Mesendoderm (in vitro differentiated cells): ENCODE results near the gene SLC28A2.

Experiments used
- DNase-seq: peaks from one replicate; pipeline ENCODE4 v3.0.0; 2013
- H2AK5ac ChIP-seq: 2 replicates; pipeline ENCODE4 v1.6.1; 2013; ENCODE audit warnings: low read length, inconsistent platforms
- H2BK120ac ChIP-seq: 2 replicates; pipeline ENCODE4 v1.6.1; 2013; ENCODE audit warnings: low read depth, mild to moderate bottlenecking, low read length, moderate library complexity, mixed read lengths
- H2BK15ac ChIP-seq: replicated peaks from 2 replicates; pipeline ENCODE4 v1.6.1; 2013; ENCODE audit warnings: low read depth, mild to moderate bottlenecking, moderate library complexity
- H2BK5ac ChIP-seq: 2 replicates; pipeline ENCODE4 v1.6.1; 2013; ENCODE audit warnings: low read length, inconsistent platforms
- H3K18ac ChIP-seq: 2 replicates; pipeline ENCODE4 v1.6.1; 2013; ENCODE audit warnings: mild to moderate bottlenecking, low read length, mixed read lengths
- H3K23ac ChIP-seq: one replicate; pipeline ENCODE4 v1.6.1; 2013; ENCODE audit warnings: low read length
- H3K27ac ChIP-seq: 2 replicates; pipeline ENCODE4 v1.5.1; 2013; ENCODE audit warnings: low read depth, mild to moderate bottlenecking, inconsistent platforms, low read length, moderate library complexity
- H3K27me3 ChIP-seq: 2 replicates; pipeline ENCODE4 v1.6.1; 2013; ENCODE audit warnings: low read length, control low read depth, mild to moderate bottlenecking, inconsistent platforms; ENCODE audit not compliant: insufficient read depth, poor library complexity
- H3K36me3 ChIP-seq: 2 replicates; pipeline ENCODE4 v1.6.1; 2013; ENCODE audit warnings: low read length, inconsistent platforms; ENCODE audit not compliant: control insufficient read depth, insufficient read depth
- H3K4ac ChIP-seq: one replicate; pipeline ENCODE4 v1.6.1; 2013; ENCODE audit warnings: low read depth, mild to moderate bottlenecking, low read length, moderate library complexity
- H3K4me1 ChIP-seq: 2 replicates; pipeline ENCODE4 v1.6.1; 2013; ENCODE audit warnings: low read depth, low read length, inconsistent platforms; ENCODE audit not compliant: control insufficient read depth
- H3K4me2 ChIP-seq: 2 replicates; pipeline ENCODE4 v1.6.1; 2013; ENCODE audit warnings: low read length
- H3K4me3 ChIP-seq: 2 replicates; pipeline ENCODE4 v1.5.1; 2013; ENCODE audit warnings: mild to moderate bottlenecking, low read length
- H3K56ac ChIP-seq: one replicate; pipeline ENCODE4 v1.6.1; 2013; ENCODE audit warnings: low read length
- H3K79me1 ChIP-seq: 2 replicates; pipeline ENCODE4 v1.6.1; 2013; ENCODE audit warnings: low read length, inconsistent platforms
- H3K79me2 ChIP-seq: 2 replicates; pipeline ENCODE4 v1.6.1; 2013; ENCODE audit warnings: mild to moderate bottlenecking, low read length; ENCODE audit not compliant: control insufficient read depth, insufficient read depth
- H3K9ac ChIP-seq: 2 replicates; pipeline ENCODE4 v1.6.1; 2013; ENCODE audit warnings: low read length, inconsistent platforms
- H4K5ac ChIP-seq: one replicate; pipeline ENCODE4 v1.6.1; 2013; ENCODE audit warnings: low read length
- H4K8ac ChIP-seq: one replicate; pipeline ENCODE4 v1.6.1; 2013; ENCODE audit warnings: low read depth, mild to moderate bottlenecking, control low read depth, low read length, moderate library complexity
- WGBS: extraction: QIAGEN DNeasy Blood & Tissue Kit; methylation state at CpG from one replicate; pipeline ENCODE4 v1.1.7; 2013; ENCODE audit warnings: low lambda C conversion rate, missing lambda C conversion rate; ENCODE audit not compliant: insufficient coverage; ENCODE audit errors: extremely low coverage; 5-methylcytosine and 5-hydroxymethylcytosine counted together

Gene SLC28A2

GRCh38 chr15:45265506-45265905 is 13.5 kb downstream of the SLC28A2 start:
- Histone ChIP-seq H2BK15ac (no peak overlapping the region), H3K4me2 (no peak overlapping the region), H2BK5ac (no peak overlapping the region), H3K79me2 (no peaks in the 10 kb centered on the region), H2BK120ac (no peak overlapping the region), H3K9ac (no peak overlapping the region), H2AK5ac (no peak overlapping the region), H3K4ac (no peak overlapping the region), H3K36me3 (no peaks in the 10 kb centered on the region), H3K79me1 (no peaks in the 10 kb centered on the region), H4K8ac (no peak overlapping the region), H4K5ac (no peak overlapping the region), H3K4me3 (no peak overlapping the region), H3K56ac (no peak overlapping the region), H3K4me1 (no peaks in the 10 kb centered on the region), H3K27ac (no peak overlapping the region), H3K18ac (no peak overlapping the region), H3K23ac (no peak overlapping the region), H3K27me3 (no peaks in the 10 kb centered on the region)
- no peak for DNase-seq
- WGBS = no CpG with 5 or more reads among the region's 3 CpGs

- Histone ChIP-seq H3K4ac (no peak overlapping the region), H2BK15ac (no peak overlapping the region), H3K23ac (no peak overlapping the region), H3K27ac (no peak overlapping the region), H3K79me2 (no peaks in the 10 kb centered on the region), H4K5ac (no peak overlapping the region), H3K36me3 (no peaks in the 10 kb centered on the region), H3K4me3 (no peak overlapping the region), H3K56ac (no peak overlapping the region), H3K4me1 (no peaks in the 10 kb centered on the region), H3K18ac (no peak overlapping the region), H2BK120ac (no peak overlapping the region), H3K9ac (no peak overlapping the region), H3K27me3 (no peaks in the 10 kb centered on the region), H3K4me2 (no peak overlapping the region), H4K8ac (no peak overlapping the region), H2BK5ac (no peak overlapping the region), H2AK5ac (no peak overlapping the region), H3K79me1 (no peaks in the 10 kb centered on the region)
- DNase-seq = peak; percentile 57
- no CpG with 5 or more reads among the region's 2 CpGs for WGBS
These were observed 16.1 kb downstream of the SLC28A2 start for GRCh38 chr15:45268135-45268534.

- Histone ChIP-seq H3K4ac (no peak overlapping the region), H3K79me2 (no peaks in the 10 kb centered on the region), H2BK15ac (no peak overlapping the region), H2AK5ac (no peak overlapping the region), H3K56ac (no peak overlapping the region), H3K4me2 (no peak overlapping the region), H2BK120ac (no peak overlapping the region), H3K4me1 (no peaks in the 10 kb centered on the region), H3K4me3 (no peak overlapping the region), H3K79me1 (no peaks in the 10 kb centered on the region), H3K18ac (no peak overlapping the region), H4K8ac (no peak overlapping the region), H3K36me3 (no peaks in the 10 kb centered on the region), H3K27ac (no peak overlapping the region), H3K27me3 (no peaks in the 10 kb centered on the region), H3K9ac (no peak overlapping the region), H2BK5ac (no peak overlapping the region), H3K23ac (no peak overlapping the region), H4K5ac (no peak overlapping the region)
- no CpG with 5 or more reads among the region's 5 CpGs for WGBS
- DNase-seq = no peak
These were observed 22.8 kb downstream of the SLC28A2 start for GRCh38 chr15:45274636-45275380.

GRCh38 chr15:45276831-45277230 is 24.8 kb downstream of the SLC28A2 start:
- Histone ChIP-seq H3K4me3 (no peak overlapping the region), H3K4ac (no peak overlapping the region), H2BK15ac (no peak overlapping the region), H3K56ac (no peak overlapping the region), H3K27me3 (no peaks in the 10 kb centered on the region), H2BK120ac (no peak overlapping the region), H3K4me2 (no peak overlapping the region), H4K8ac (no peak overlapping the region), H4K5ac (no peak overlapping the region), H3K27ac (no peak overlapping the region), H3K18ac (no peak overlapping the region), H3K9ac (no peak overlapping the region), H3K79me2 (no peaks in the 10 kb centered on the region), H2AK5ac (no peak overlapping the region), H3K23ac (no peak overlapping the region), H3K79me1 (no peaks in the 10 kb centered on the region), H3K36me3 (no peaks in the 10 kb centered on the region), H2BK5ac (no peak overlapping the region), H3K4me1 (no peaks in the 10 kb centered on the region)
- WGBS = no CpG with 5 or more reads among the region's 2 CpGs
- DNase-seq = peak; percentile 34

GRCh38 chr15:45279024-45279698 is 27.1 kb downstream of the SLC28A2 start:
- peak overlapping the region; percentile 89 for H3K9ac ChIP-seq
- H3K18ac ChIP-seq = no peak overlapping the region
- no peaks in the 10 kb centered on the region for H3K79me2 ChIP-seq
- no peak overlapping the region for H2BK120ac ChIP-seq
- no CpG with 5 or more reads among the region's 33 CpGs for WGBS
- no peak overlapping the region for H3K23ac ChIP-seq
- peak overlapping the region; percentile 73 for H3K4me2 ChIP-seq
- peak; percentile 97 for DNase-seq
- no peak overlapping the region for H4K8ac ChIP-seq
- peak overlapping the region; percentile 60 for H3K4me3 ChIP-seq
- H3K4me1 ChIP-seq = no peaks in the 10 kb centered on the region
- no peak overlapping the region for H3K4ac ChIP-seq
- peak overlapping the region; percentile 96 for H3K56ac ChIP-seq
- no peak overlapping the region for H2BK15ac ChIP-seq
- H3K27ac ChIP-seq = no peak overlapping the region
- H2BK5ac ChIP-seq = no peak overlapping the region
- no peak overlapping the region for H4K5ac ChIP-seq
- no peaks in the 10 kb centered on the region for H3K79me1 ChIP-seq
- no peaks in the 10 kb centered on the region for H3K27me3 ChIP-seq
- H2AK5ac ChIP-seq = no peak overlapping the region
- no peaks in the 10 kb centered on the region for H3K36me3 ChIP-seq
